ENCODE results near the gene ATP10A. TPM values are rescaled to one million over a fixed set of nuclear protein-coding genes. Genes with fewer than 3 reads are reported as not detected.

Gene ATP10A
- total and polyA plus RNA-seq, 9 of the 15 experiments (the other 6 are each of a cell fraction or from before 2014, with no cell fraction given) = 0.09 TPM; not detected in 8

DNA sequence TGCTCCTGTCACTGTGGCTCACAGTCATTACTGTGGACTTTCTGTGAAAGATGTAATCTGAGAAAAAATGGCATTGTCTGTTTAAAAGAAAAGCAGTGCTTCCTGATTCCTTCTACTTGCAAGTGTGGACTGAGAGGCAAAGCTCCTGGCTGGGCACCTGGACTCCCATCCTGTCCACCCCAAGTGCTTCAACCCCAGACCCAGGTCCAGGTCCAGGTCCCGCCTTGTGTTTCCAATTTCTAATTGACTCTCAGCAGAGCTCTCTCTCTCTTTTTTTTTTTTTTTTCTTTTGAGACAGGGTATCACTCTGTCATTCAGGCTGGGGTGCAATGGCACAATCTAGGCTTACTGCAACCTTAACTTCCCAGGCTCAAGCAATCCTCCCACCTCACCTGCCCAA lies 94.9 kb downstream of the ATP10A start (continued):
- TF ChIP-seq, protein P1, sequence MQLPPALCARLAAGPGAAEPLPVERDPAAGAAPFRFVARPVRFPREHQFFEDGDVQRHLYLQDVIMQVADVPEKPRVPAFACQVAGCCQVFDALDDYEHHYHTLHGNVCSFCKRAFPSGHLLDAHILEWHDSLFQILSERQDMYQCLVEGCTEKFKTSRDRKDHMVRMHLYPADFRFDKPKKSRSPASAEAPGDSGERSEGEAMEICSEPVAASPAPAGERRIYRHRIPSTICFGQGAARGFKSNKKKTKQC (CRISPR knock-in tag; IDR thresholded peaks at IDR 0.05) = no peak

GRCh38 chr15:25767356-25768151 lies 95.6 kb downstream of the ATP10A start:
- Histone ChIP-seq H3K27me3 (ENCODE audit: control insufficient read depth in 2 of 2, insufficient read depth in 2 of 2, low read length in 2 of 2) (peaks cover 3 to 35% of the 10 kb centered on the region in 2 experiments; a peak in 3 of 5 replicates), H4K20me1 (replicated peaks; ENCODE audit: control insufficient read depth, insufficient read depth, low read length) (no peaks in the 10 kb centered on the region), H3K27ac (ENCODE audit: extremely low read depth, low read depth, low read length) (no peak overlapping the region), H3K9me3 (replicated peaks; ENCODE audit: control insufficient read depth, insufficient read depth, low read depth, low read length) (no peaks in the 10 kb centered on the region), H3K36me3 (ENCODE audit: control insufficient read depth, insufficient read depth, low read length) (no peaks in the 10 kb centered on the region), H3K4me1 (replicated peaks in 1 of 2; ENCODE audit: control insufficient read depth in 2 of 2, insufficient read depth in 2 of 2, low read length in 2 of 2) (peaks cover 0 to 3% of the 10 kb centered on the region in 2 experiments; a peak in 1 of 5 replicates), H3K9ac (ENCODE audit: insufficient read depth in 1 of 2, low read depth in 2 of 2, low read length in 2 of 2) (no peak overlapping the region), H3K9me1 (ENCODE audit: control insufficient read depth, insufficient read depth, low read length) (no peaks in the 10 kb centered on the region), H2AFZ (ENCODE audit: low read depth, low read length) (no peak overlapping the region), H3K4me2 (ENCODE audit: insufficient read depth, low read length) (no peak overlapping the region), H3K79me2 (ENCODE audit: control insufficient read depth, insufficient read depth, low read length) (no peaks in the 10 kb centered on the region), H3K4me3 (no peak overlapping the region)
- DNase-seq (ENCODE audit: extremely low read depth in 1 of 4, low spot score in 3 of 4) (no peak), ATAC-seq (no peak), FAIRE-seq (no peak)
- no TSS peak for BruUV-seq (replicated peaks)
- ChIA-PET POLR2A (no interaction called here), CTCF (ENCODE audit: low intra/inter-chr PET ratio) (no interaction called here)
- in situ Hi-C loops (cut with MboI) = no loop called here
- intact Hi-C loops (cut with micrococcal nuclease) = no loop called here
- under 1% methylated on average over 13 of the region's 13 CpGs for WGBS (ENCODE audit: insufficient coverage, low coverage, missing lambda C conversion rate)
- TF ChIP-seq BCOR (IDR thresholded peaks at IDR 0.05) (no peak), HSF4 (CRISPR knock-in tag; IDR thresholded peaks at IDR 0.05; ENCODE audit: borderline replicate concordance) (no peak), ZFP36 (IDR thresholded peaks at IDR 0.05; ENCODE audit: low read depth, low read length, partially characterized antibody) (no peak), ZC3H8 (IDR thresholded peaks at IDR 0.05) (no peak), NCOA2 (IDR thresholded peaks at IDR 0.05; ENCODE audit: partially characterized antibody in 2 of 2) (no peak), ZNF584 (CRISPR knock-in tag; IDR thresholded peaks at IDR 0.05; ENCODE audit: low read depth) (no peak), ARNT (IDR thresholded peaks at IDR 0.05) (no peak), BDP1 (IDR thresholded peaks at IDR 0.05; ENCODE audit: insufficient read depth, insufficient read length) (no peak), PTRF (tag; IDR thresholded peaks at IDR 0.05) (no peak), ZNF318 (IDR thresholded peaks at IDR 0.05; ENCODE audit: borderline replicate concordance in 1 of 2, low read depth in 1 of 2) (no peak)
